H1 (cell line): ENCODE data around the gene ASB3. TPM values are rescaled to one million over a fixed set of nuclear protein-coding genes. Genes with fewer than 3 reads are reported as not detected.

ENCODE experiments used
- CTCF ChIA-PET: fragments of 300-600 bp; sonication (Branson Sonifier 250); formaldehyde crosslinking; loops from one replicate; lab custom pipeline; 2021; ENCODE audit not compliant: partially characterized antibody; lab: Charles Lee
- POLR2A ChIA-PET: fragments of 300-600 bp; sonication (Branson Sonifier 250); formaldehyde crosslinking; loops from one replicate; lab custom pipeline; 2021; ENCODE audit warnings: inconsistent platforms; ENCODE audit not compliant: partially characterized antibody; lab: Charles Lee
- DNase-seq, 2 experiments: peaks; one replicate each; pipeline versions ENCODE4 v3.0.0 to v3.0.0-alpha.2; 2010 to 2022; ENCODE audit warnings: low spot score in 2 of 2, low read depth in 1 of 2, mixed read lengths in 1 of 2
- FAIRE-seq: peaks from 2 replicates; lab custom pipeline; 2011; peaks lifted over from hg19 to GRCh38; lab: Jason Lieb, UNC
- H2AFZ ChIP-seq: 2 replicates; pipeline ENCODE4 v1.8.1; 2012; ENCODE audit warnings: low read length, inconsistent platforms
- H2AK5ac ChIP-seq: 2 replicates; pipeline ENCODE4 v1.6.1; 2013; ENCODE audit warnings: low read depth, low read length
- H2BK120ac ChIP-seq: replicated peaks from 2 replicates; pipeline ENCODE3; 2013; ENCODE audit warnings: low read depth, low read length, inconsistent platforms
- H2BK12ac ChIP-seq: 2 replicates; pipeline ENCODE4 v1.6.1; 2013; ENCODE audit warnings: low read depth, low read length
- H2BK15ac ChIP-seq: 2 replicates; pipeline ENCODE4 v1.6.1; 2013; ENCODE audit warnings: low read length
- H2BK20ac ChIP-seq: 2 replicates; pipeline ENCODE4 v1.6.1; 2013; ENCODE audit warnings: low read length
- H2BK5ac ChIP-seq: 2 replicates; pipeline ENCODE4 v1.6.1; 2013; ENCODE audit warnings: low read depth, low read length
- H3K14ac ChIP-seq: 2 replicates; pipeline ENCODE4 v1.6.1; 2013; ENCODE audit warnings: inconsistent platforms; ENCODE audit not compliant: insufficient read length
- H3K18ac ChIP-seq: 2 replicates; pipeline ENCODE4 v1.6.1; 2013; ENCODE audit warnings: low read length; ENCODE audit errors: extremely low read depth
- H3K23ac ChIP-seq: 2 replicates; pipeline ENCODE4 v1.6.1; 2013; ENCODE audit warnings: inconsistent platforms; ENCODE audit not compliant: insufficient read length
- H3K23me2 ChIP-seq: 2 replicates; pipeline ENCODE4 v1.6.1; 2013; ENCODE audit warnings: low read depth, low read length
- H3K27ac ChIP-seq: 2 replicates; pipeline ENCODE4 v1.6.1; 2011; ENCODE audit warnings: low read depth, low read length, inconsistent platforms
- H3K27me3 ChIP-seq, 4 experiments: replicated peaks in 1 of 4; 1 replicate in 1 of 4; 2 replicates in 3 of 4; pipeline versions ENCODE4 v1.6.1 to v1.8.1; 2011 to 2013; ENCODE audit warnings: low read length in 3 of 4, mild to moderate bottlenecking in 3 of 4, inconsistent platforms in 2 of 4, mixed read lengths in 2 of 4, moderate library complexity in 1 of 4; ENCODE audit not compliant: control insufficient read depth in 3 of 4, insufficient read depth in 3 of 4; ENCODE audit errors: extremely low read depth in 1 of 4
- H3K36me3 ChIP-seq, 4 experiments: 2 replicates each; pipeline versions ENCODE4 v1.6.1 to v1.8.1; 2011 to 2013; ENCODE audit warnings: mild to moderate bottlenecking in 4 of 4, low read length in 3 of 4, moderate library complexity in 2 of 4, control low read depth in 1 of 4, inconsistent platforms in 1 of 4; ENCODE audit not compliant: insufficient read depth in 4 of 4, control insufficient read depth in 2 of 4
- H3K4ac ChIP-seq: replicated peaks from 2 replicates; pipeline ENCODE3; 2013; ENCODE audit warnings: low read length, low read depth, mixed read lengths, inconsistent platforms; ENCODE audit not compliant: insufficient read length
- H3K4me1 ChIP-seq, 4 experiments: replicated peaks in 1 of 4; 1 replicate in 1 of 4; 2 replicates in 3 of 4; pipeline versions ENCODE4 v1.6.1 to v1.8.1; 2011 to 2013; ENCODE audit warnings: low read length in 3 of 4, inconsistent platforms in 2 of 4, mixed read lengths in 1 of 4; ENCODE audit not compliant: insufficient read depth in 4 of 4, control insufficient read depth in 3 of 4
- H3K4me2 ChIP-seq, 2 experiments: 2 replicates each; pipeline versions ENCODE4 v1.6.1 to v1.8.1; 2011 to 2013; ENCODE audit warnings: low read depth in 2 of 2, low read length in 2 of 2, control low read depth in 1 of 2, inconsistent platforms in 1 of 2, mild to moderate bottlenecking in 1 of 2; ENCODE audit not compliant: insufficient read depth in 1 of 2
- H3K4me3 ChIP-seq, 4 experiments: fragments of 200-600, 300-600 bp in 1 of 4; sonication (generic), shearing (Covaris generic), sonication (Bioruptor Twin) in 1 of 4; 2 replicates each; pipeline versions ENCODE4 v1.5.1 to v1.8.1; 2011 to 2016; ENCODE audit warnings: low read length in 4 of 4, low read depth in 3 of 4, control low read depth in 2 of 4, inconsistent platforms in 2 of 4, mild to moderate bottlenecking in 2 of 4, mixed read lengths in 1 of 4, moderate library complexity in 1 of 4; ENCODE audit not compliant: insufficient read depth in 2 of 4; ENCODE audit errors: extremely low read depth in 1 of 4
- H3K56ac ChIP-seq: replicated peaks from 2 replicates; pipeline ENCODE3; 2013; ENCODE audit warnings: low read depth, mild to moderate bottlenecking, mixed read lengths, low read length, inconsistent platforms; ENCODE audit not compliant: insufficient read length
- H3K79me1 ChIP-seq: 2 replicates; pipeline ENCODE4 v1.6.1; 2013; ENCODE audit warnings: low read depth, low read length, control low read depth
- H3K79me2 ChIP-seq, 2 experiments: 2 replicates each; pipeline versions ENCODE4 v1.6.1 to v1.8.1; 2012 to 2013; ENCODE audit warnings: low read length in 2 of 2, mild to moderate bottlenecking in 2 of 2, inconsistent platforms in 1 of 2; ENCODE audit not compliant: insufficient read depth in 2 of 2, control insufficient read depth in 1 of 2
- H3K9ac ChIP-seq, 4 experiments: replicated peaks in 1 of 4; 1 replicate in 1 of 4; 2 replicates in 3 of 4; pipeline versions ENCODE4 v1.6.1 to v1.8.1; 2011 to 2013; ENCODE audit warnings: low read depth in 3 of 4, low read length in 3 of 4, control low read depth in 2 of 4, mild to moderate bottlenecking in 2 of 4, moderate library complexity in 2 of 4, inconsistent platforms in 1 of 4; ENCODE audit errors: extremely low read depth in 1 of 4
- H3K9me3 ChIP-seq, 2 experiments: 2 replicates each; pipeline versions ENCODE4 v1.6.1 to v1.8.1; 2012 to 2013; ENCODE audit warnings: mild to moderate bottlenecking in 2 of 2, moderate library complexity in 2 of 2, control low read depth in 1 of 2, inconsistent platforms in 1 of 2, low read depth in 1 of 2, low read length in 1 of 2, mixed read lengths in 1 of 2; ENCODE audit not compliant: insufficient read depth in 2 of 2
- H4K20me1 ChIP-seq, 2 experiments: replicated peaks in 1 of 2; 2 replicates each; pipeline versions ENCODE3 to v1.8.1; 2011 to 2013; ENCODE audit warnings: inconsistent platforms in 2 of 2, low read length in 2 of 2, mild to moderate bottlenecking in 1 of 2; ENCODE audit not compliant: insufficient read depth in 2 of 2, control insufficient read depth in 1 of 2
- H4K5ac ChIP-seq: 2 replicates; pipeline ENCODE4 v1.6.1; 2013; ENCODE audit warnings: low read length, low read depth, mixed read lengths, inconsistent platforms; ENCODE audit not compliant: insufficient read length
- H4K8ac ChIP-seq: 2 replicates; pipeline ENCODE4 v1.8.0; 2013; ENCODE audit warnings: mild to moderate bottlenecking, moderate library complexity, low read length, inconsistent platforms; ENCODE audit not compliant: insufficient read depth; ENCODE audit errors: extremely low read depth
- H4K91ac ChIP-seq: replicated peaks from 2 replicates; pipeline ENCODE3; 2013; ENCODE audit warnings: low read length, mixed read lengths, inconsistent platforms; ENCODE audit not compliant: insufficient read length
- ATF2 ChIP-seq: IDR thresholded peaks from 2 replicates; pipeline ENCODE4 v1.6.1; 2012; ENCODE audit warnings: low read length, inconsistent platforms
- BACH1 ChIP-seq: IDR thresholded peaks from 2 replicates; pipeline ENCODE4 v1.6.1; 2012; ENCODE audit warnings: low read length, improper control_type of control experiment
- BRCA1 ChIP-seq: IDR thresholded peaks from 2 replicates; pipeline ENCODE4 v1.6.1; 2012; ENCODE audit warnings: low read depth, low read length, improper control_type of control experiment
- CBX8 ChIP-seq: fragments of 300-800, 300-1000 bp; sonication (generic); IDR thresholded peaks from 2 replicates; pipeline ENCODE4 v1.7.1; 2016; ENCODE audit warnings: low read depth, low read length, borderline replicate concordance
- CEBPB ChIP-seq: IDR thresholded peaks from 2 replicates; pipeline ENCODE4 v1.6.1; 2012; ENCODE audit warnings: low read depth, low read length
- MAFK ChIP-seq: IDR thresholded peaks from 2 replicates; pipeline ENCODE4 v1.6.1; 2012; ENCODE audit warnings: low read depth, mild to moderate bottlenecking, improper control_type of control experiment, low read length
- RFX5 ChIP-seq: IDR thresholded peaks from 2 replicates; pipeline ENCODE4 v1.6.1; 2011; ENCODE audit warnings: low read depth, low read length, improper control_type of control experiment, borderline replicate concordance
- RNF2 ChIP-seq: fragments of 200-900, 300-1000 bp; sonication (generic); IDR thresholded peaks from 2 replicates; pipeline ENCODE4 v1.7.1; 2016; ENCODE audit warnings: borderline replicate concordance, low read depth, mild to moderate bottlenecking, antibody characterized with exemption, low read length; ENCODE audit not compliant: poor library complexity, severe bottlenecking; ENCODE audit errors: missing control alignments
- SIN3A ChIP-seq, 2 experiments: IDR thresholded peaks in 1 of 2; conservative IDR thresholded peaks in 1 of 2; 2 replicates each; pipeline ENCODE4 v1.6.1; 2011 to 2012; ENCODE audit warnings: low read length in 2 of 2, improper control_type of control experiment in 1 of 2, low read depth in 1 of 2, mild to moderate bottlenecking in 1 of 2
- SRF ChIP-seq: IDR thresholded peaks from 2 replicates; pipeline ENCODE4 v1.6.1; 2011; ENCODE audit warnings: mild to moderate bottlenecking, low read depth, low read length, moderate library complexity
- WGBS, 2 experiments: shearing (Covaris generic) in 1 of 2; methylation state at CpG; one replicate each; pipeline versions ENCODE4 v1.1.6 to v1.1.7; 2013 to 2015; ENCODE audit warnings: low lambda C conversion rate in 2 of 2, mixed read lengths in 2 of 2, inconsistent platforms in 1 of 2, low coverage in 1 of 2, missing lambda C conversion rate in 1 of 2; ENCODE audit not compliant: insufficient replicate concordance in 2 of 2, insufficient coverage in 1 of 2, insufficient read length in 1 of 2; ENCODE audit errors: extremely low coverage in 1 of 2, missing lambda C conversion rate in 1 of 2; 5-methylcytosine and 5-hydroxymethylcytosine counted together
- polyA plus RNA-seq, 7 experiments: library from polyadenylated mRNA; depleted of rRNA in 3 of 7; stranded (reverse) in 5 of 7; unstranded in 2 of 7; fragments of >200 nt in 5 of 7; fragments of 200-250 nt in 2 of 7; gene quantifications; 1 replicate in 5 of 7; 2 replicates in 1 of 7; 4 replicates in 1 of 7; pipeline versions ENCODE4 v1.2.1 to v1.2.3, GENCODE V29; 2011 to 2013; ENCODE audit warnings: missing spikeins in 2 of 7, mixed read lengths in 2 of 7
- total RNA-seq: library from RNA; stranded (reverse); fragmentation: NEBNext Ultra II Directional; extraction: Animal tissue kit (Norgen Biotek cat#: 25700); gene quantifications from 2 replicates; pipeline ENCODE4 v1.2.1, GENCODE V29; 2021

The ASB3 gene
- total and polyA plus RNA-seq, 2 of the 8 experiments (the other 6 are each of a cell fraction or from before 2014, with no cell fraction given) = 22.6 to 25.4 TPM

GRCh38 chr2:53829273-53829979 lies 42.7 kb upstream of the ASB3 start:
- no peak for DNase-seq
- H3K9me3 ChIP-seq = no peaks in the 10 kb centered on the region
- no peak overlapping the region for H2BK12ac ChIP-seq
- H3K36me3 ChIP-seq = no peaks in the 10 kb centered on the region
- CTCF ChIA-PET = no interaction called here
- no peak overlapping the region for H2BK20ac ChIP-seq
- no peak overlapping the region for H3K27ac ChIP-seq
- H2BK120ac ChIP-seq = no peak overlapping the region
- no peak overlapping the region for H4K8ac ChIP-seq
- POLR2A ChIA-PET = interaction anchor here (0.7 kb wide), 1 partner anchor 10 kb away, joined by 3 read pairs; no protein-coding TSS in a partner anchor
- no peaks in the 10 kb centered on the region for H3K23me2 ChIP-seq
- no peak overlapping the region for H2AK5ac ChIP-seq
- H3K9ac ChIP-seq = no peak overlapping the region
- 81 to 100% methylated on average over 2 to 11 of the region's 11 CpGs for WGBS, 2 experiments
- H2AFZ ChIP-seq = no peak overlapping the region
- H4K91ac ChIP-seq = no peak overlapping the region
- H3K14ac ChIP-seq = no peak overlapping the region
- no peak overlapping the region for H3K4me2 ChIP-seq
- H3K4ac ChIP-seq = no peak overlapping the region
- H2BK5ac ChIP-seq = no peak overlapping the region
- no peaks in the 10 kb centered on the region for H3K79me1 ChIP-seq
- no peak overlapping the region for H4K5ac ChIP-seq
- H3K27me3 ChIP-seq = no peaks in the 10 kb centered on the region
- no peak overlapping the region for H3K18ac ChIP-seq
- FAIRE-seq = no peak
- peaks cover 0 to 10% (median 8%) of the 10 kb centered on the region in 4 experiments; a peak in 5 of 7 replicates for H3K4me1 ChIP-seq
- H3K79me2 ChIP-seq = no peaks in the 10 kb centered on the region
- H3K56ac ChIP-seq = no peak overlapping the region
- no peak overlapping the region for H3K4me3 ChIP-seq
- H3K23ac ChIP-seq = no peak overlapping the region
- no peak overlapping the region for H2BK15ac ChIP-seq
- no peaks in the 10 kb centered on the region for H4K20me1 ChIP-seq
- no peak for TF ChIP-seq ATF2
- no peak for TF ChIP-seq RFX5
- no peak for TF ChIP-seq CBX8
- no peak for TF ChIP-seq SRF
- no peak for TF ChIP-seq BRCA1
- no peak for TF ChIP-seq RNF2
- TF ChIP-seq BACH1 = no peak
- no peak for TF ChIP-seq MAFK
- no peak for TF ChIP-seq CEBPB
- no peak for TF ChIP-seq SIN3A (conservative IDR thresholded peaks at IDR 0.05 in 1 of 2, IDR thresholded peaks at IDR 0.05 in 1 of 2; ENCODE audit: low read depth in 1 of 2, low read length in 2 of 2)
